Neural cell (in vitro differentiated cells): ENCODE measurements around the gene ATP23. TPM values are rescaled to one million over a fixed set of nuclear protein-coding genes. Genes with fewer than 3 reads are reported as not detected.

Source experiments
- H2AFZ ChIP-seq: fragments of 200-600, 300-800 bp; sonication (generic), shearing (Covaris generic); 2 replicates; pipeline ENCODE4 v1.6.0; 2014; ENCODE audit warnings: low read depth, mild to moderate bottlenecking, antibody characterized with exemption, low read length, moderate library complexity
- H3F3A ChIP-seq: fragments of 200-600 bp; shearing (Covaris generic); 2 replicates; pipeline ENCODE4 v1.6.1; 2016; ENCODE audit warnings: mild to moderate bottlenecking, moderate library complexity, mixed read lengths, antibody characterized with exemption, low read length; ENCODE audit not compliant: insufficient read depth, poor library complexity, severe bottlenecking
- H3K27ac ChIP-seq: fragments of 200-600, 300-800 bp; sonication (generic), shearing (Covaris generic); 2 replicates; pipeline ENCODE4 v1.5.1; 2014; ENCODE audit warnings: mild to moderate bottlenecking, low read length, moderate library complexity
- H3K27me3 ChIP-seq: fragments of 300-800, 200-600 bp; sonication (generic), shearing (Covaris generic); 2 replicates; pipeline ENCODE4 v1.6.0; 2014; ENCODE audit warnings: mild to moderate bottlenecking, low read depth, low read length, moderate library complexity; ENCODE audit not compliant: insufficient read depth
- H3K36me3 ChIP-seq: fragments of 300-800, 200-600 bp; sonication (generic), shearing (Covaris generic); 2 replicates; pipeline ENCODE4 v1.5.1; 2014; ENCODE audit warnings: mild to moderate bottlenecking, antibody characterized with exemption, low read length, moderate library complexity; ENCODE audit not compliant: insufficient read depth
- H3K4me2 ChIP-seq: fragments of 300-800, 200-600 bp; sonication (generic), shearing (Covaris generic); 2 replicates; pipeline ENCODE4 v1.6.0; 2014; ENCODE audit warnings: mild to moderate bottlenecking, low read length
- H3K4me3 ChIP-seq: fragments of 300-800, 200-600 bp; sonication (generic), shearing (Covaris generic); 2 replicates; pipeline ENCODE4 v1.5.1; 2014; ENCODE audit warnings: mild to moderate bottlenecking, low read length, moderate library complexity
- H3K79me2 ChIP-seq: fragments of 200-600 bp; shearing (Covaris generic); replicated peaks from 2 replicates; pipeline ENCODE4 v1.6.0; 2014; ENCODE audit warnings: mild to moderate bottlenecking, low read length, moderate library complexity; ENCODE audit not compliant: insufficient read depth
- H3K9ac ChIP-seq: fragments of 300-800, 200-600 bp; sonication (generic), shearing (Covaris generic); 2 replicates; pipeline ENCODE4 v1.6.1; 2016; ENCODE audit warnings: mild to moderate bottlenecking, low read length, mixed read lengths
- H3K9me2 ChIP-seq: fragments of 200-600 bp; shearing (Covaris generic); 2 replicates; pipeline ENCODE4 v1.6.1; 2016; ENCODE audit warnings: mild to moderate bottlenecking, low read length, mixed read lengths; ENCODE audit not compliant: insufficient read depth
- H3K9me3 ChIP-seq: fragments of 200-600, 300-800 bp; sonication (generic), shearing (Covaris generic); 2 replicates; pipeline ENCODE4 v1.6.1; 2016; ENCODE audit warnings: mild to moderate bottlenecking, mixed run types, low read length, moderate library complexity, mixed read lengths
- H4K20me1 ChIP-seq: fragments of 200-600 bp; shearing (Covaris generic); 2 replicates; pipeline ENCODE4 v1.6.1; 2016; ENCODE audit warnings: mild to moderate bottlenecking, mixed run types; ENCODE audit not compliant: insufficient read depth
- CTCF ChIP-seq: fragments of 450-650 bp; IDR thresholded peaks from 2 replicates; pipeline ENCODE4 v1.5.1; 2014; ENCODE audit warnings: antibody characterized with exemption, mild to moderate bottlenecking, moderate library complexity; ENCODE audit not compliant: poor library complexity, severe bottlenecking
- EP300 ChIP-seq: fragments of 450-650 bp; conservative IDR thresholded peaks from 2 replicates; pipeline ENCODE4 v1.6.1; 2014; ENCODE audit warnings: antibody characterized with exemption, mild to moderate bottlenecking, moderate library complexity; ENCODE audit not compliant: poor library complexity, severe bottlenecking
- EZH2 ChIP-seq: fragments of 200-600, 300-800 bp; shearing (Covaris generic), sonication (generic); IDR thresholded peaks from 2 replicates; pipeline ENCODE4 v1.6.1; 2014; ENCODE audit warnings: antibody characterized with exemption, low read length, borderline replicate concordance, mild to moderate bottlenecking; ENCODE audit not compliant: insufficient read depth, poor library complexity, severe bottlenecking
- MXI1 ChIP-seq: fragments of 450-650 bp; conservative IDR thresholded peaks from 2 replicates; pipeline ENCODE4 v1.6.1; 2014; ENCODE audit warnings: antibody characterized with exemption, mild to moderate bottlenecking; ENCODE audit not compliant: poor library complexity, severe bottlenecking
- POLR2AphosphoS5 ChIP-seq: IDR thresholded peaks from 2 replicates; pipeline ENCODE4 v1.6.1; 2012
- RAD21 ChIP-seq: fragments of 450-650 bp; conservative IDR thresholded peaks from 2 replicates; pipeline ENCODE4 v1.6.1; 2014; ENCODE audit warnings: antibody characterized with exemption, mild to moderate bottlenecking, moderate library complexity
- REST ChIP-seq: IDR thresholded peaks from 2 replicates; pipeline ENCODE4 v1.6.1; 2012; ENCODE audit warnings: borderline replicate concordance
- SMC3 ChIP-seq: fragments of 450-650 bp; conservative IDR thresholded peaks from 2 replicates; pipeline ENCODE4 v1.6.1; 2014; ENCODE audit warnings: antibody characterized with exemption, mild to moderate bottlenecking, moderate library complexity; ENCODE audit not compliant: poor library complexity
- TAF1 ChIP-seq: IDR thresholded peaks from 2 replicates; pipeline ENCODE4 v1.6.1; 2012; ENCODE audit warnings: low read depth
- polyA plus RNA-seq: library from polyadenylated mRNA; depleted of rRNA; stranded (reverse); fragments of >200 nt; gene quantifications from 2 replicates; pipeline ENCODE4 v1.2.3, GENCODE V29; 2014

ATP23 gene
- polyA plus RNA-seq, 1 donor from 2014 or later = 5.7 TPM

- Histone ChIP-seq H3K36me3 (no peaks in the 10 kb centered on the region), H3K9ac (no peak overlapping the region), H3K9me2 (no peaks in the 10 kb centered on the region), H4K20me1 (no peaks in the 10 kb centered on the region), H3K9me3 (no peaks in the 10 kb centered on the region), H3K4me3 (no peak overlapping the region), H3K4me2 (no peak overlapping the region), H3K27me3 (no peaks in the 10 kb centered on the region), H3F3A (no peaks in the 10 kb centered on the region), H2AFZ (no peak overlapping the region), H3K79me2 (no peaks in the 10 kb centered on the region), H3K27ac (no peak overlapping the region)
- TF ChIP-seq SMC3 = no peak
- no peak for TF ChIP-seq EZH2
- TF ChIP-seq RAD21 = no peak
- no peak for TF ChIP-seq EP300
- no peak for TF ChIP-seq MXI1
- TF ChIP-seq CTCF = no peak
- TF ChIP-seq REST = no peak
- TF ChIP-seq POLR2AphosphoS5 = no peak
- TF ChIP-seq TAF1 = no peak
Observed at GRCh38 chr12:57954768-57955167, 13.4 kb downstream of the ATP23 start.

GRCh38 chr12:57958061-57958657 lies 16.8 kb downstream of the ATP23 start:
- H3K9ac ChIP-seq = no peak overlapping the region
- no peaks in the 10 kb centered on the region for H3K27me3 ChIP-seq
- H2AFZ ChIP-seq = no peak overlapping the region
- no peaks in the 10 kb centered on the region for H3K9me2 ChIP-seq
- H4K20me1 ChIP-seq = no peaks in the 10 kb centered on the region
- no peaks in the 10 kb centered on the region for H3K36me3 ChIP-seq
- no peak overlapping the region for H3K4me2 ChIP-seq
- H3F3A ChIP-seq = no peaks in the 10 kb centered on the region
- H3K9me3 ChIP-seq = no peaks in the 10 kb centered on the region
- H3K27ac ChIP-seq = no peak overlapping the region
- TF ChIP-seq MXI1 (no peak), RAD21 (no peak), EP300 (no peak), CTCF (no peak), SMC3 (no peak), POLR2AphosphoS5 (no peak), REST (no peak), EZH2 (no peak), TAF1 (no peak)
- no peaks in the 10 kb centered on the region for H3K79me2 ChIP-seq
- H3K4me3 ChIP-seq = no peak overlapping the region
